SK-N-SH (cell line): Measurements from ENCODE around the gene SGCA. TPM values are rescaled to one million over a fixed set of nuclear protein-coding genes. Genes with fewer than 3 reads are reported as not detected.

ENCODE experiments used
- ELF1 ChIP-seq: IDR thresholded peaks from 2 replicates; pipeline ENCODE4 v1.4.0; 2012
- FOSL2 ChIP-seq: IDR thresholded peaks from 2 replicates; pipeline ENCODE4 v1.4.0; 2012; ENCODE audit warnings: low read depth, mild to moderate bottlenecking, moderate library complexity, borderline replicate concordance
- FOXM1 ChIP-seq: IDR thresholded peaks from 2 replicates; pipeline ENCODE4 v1.4.0; 2012; ENCODE audit warnings: low read depth, mild to moderate bottlenecking
- GATA2 ChIP-seq: sonication (generic); formaldehyde crosslinking; IDR thresholded peaks from 2 replicates; pipeline ENCODE4 v1.5.0; 2020; ENCODE audit warnings: mild to moderate bottlenecking, missing genetic modification reagents
- JUND ChIP-seq: IDR thresholded peaks from 2 replicates; pipeline ENCODE4 v1.4.0; 2012
- MAX ChIP-seq: IDR thresholded peaks from 2 replicates; pipeline ENCODE4 v1.4.0; 2012; ENCODE audit warnings: low read depth
- MEF2A ChIP-seq: IDR thresholded peaks from 2 replicates; pipeline ENCODE4 v1.4.0; 2012; ENCODE audit warnings: low read depth, borderline replicate concordance
- MXI1 ChIP-seq: IDR thresholded peaks from 2 replicates; pipeline ENCODE4 v1.6.1; 2012; ENCODE audit warnings: mild to moderate bottlenecking, low read depth, low read length, improper control_type of control experiment
- NRF1 ChIP-seq: IDR thresholded peaks from 2 replicates; pipeline ENCODE4 v1.6.1; 2012; ENCODE audit warnings: low read depth, mild to moderate bottlenecking, low read length
- POLR2AphosphoS5 ChIP-seq: IDR thresholded peaks from 2 replicates; pipeline ENCODE4 v1.6.1; 2012; ENCODE audit warnings: low read depth, low read length
- RAD21 ChIP-seq: IDR thresholded peaks from 2 replicates; pipeline ENCODE4 v1.6.1; 2012; ENCODE audit warnings: mild to moderate bottlenecking, low read length
- RFX5 ChIP-seq: IDR thresholded peaks from 2 replicates; pipeline ENCODE4 v1.6.1; 2012; ENCODE audit warnings: mild to moderate bottlenecking, improper control_type of control experiment, low read length
- RXRA ChIP-seq: IDR thresholded peaks from 2 replicates; pipeline ENCODE4 v1.4.0; 2012; ENCODE audit warnings: low read depth, mild to moderate bottlenecking, borderline replicate concordance
- SMC3 ChIP-seq: IDR thresholded peaks from 2 replicates; pipeline ENCODE4 v1.6.1; 2012; ENCODE audit warnings: low read depth, low read length, improper control_type of control experiment
- TAF1 ChIP-seq: IDR thresholded peaks from 2 replicates; pipeline ENCODE4 v1.6.1; 2012; ENCODE audit warnings: low read depth, mild to moderate bottlenecking, low read length, moderate library complexity, borderline replicate concordance
- TCF12 ChIP-seq: IDR thresholded peaks from 2 replicates; pipeline ENCODE4 v1.4.0; 2012
- TEAD4 ChIP-seq: IDR thresholded peaks from 2 replicates; pipeline ENCODE4 v1.4.0; 2012; ENCODE audit warnings: mild to moderate bottlenecking, borderline replicate concordance; ENCODE audit not compliant: insufficient read depth
- USF1 ChIP-seq: IDR thresholded peaks from 2 replicates; pipeline ENCODE4 v1.4.0; 2012; ENCODE audit warnings: low read depth, borderline replicate concordance
- USF2 ChIP-seq: fragments of 150-350 bp; IDR thresholded peaks from 2 replicates; pipeline ENCODE4 v1.6.1; 2017; ENCODE audit warnings: antibody characterized with exemption, low read length, low read depth, borderline replicate concordance
- YY1 ChIP-seq: IDR thresholded peaks from 2 replicates; pipeline ENCODE4 v1.4.0; 2012; ENCODE audit warnings: low read depth, mild to moderate bottlenecking
- ZBTB33 ChIP-seq: IDR thresholded peaks from 2 replicates; pipeline ENCODE4 v1.4.0; 2012; ENCODE audit warnings: low read depth, borderline replicate concordance
- polyA plus RNA-seq, 3 experiments: library from polyadenylated mRNA; depleted of rRNA; stranded (reverse); fragments of >200 nt; gene quantifications; 2 replicates each; pipeline ENCODE4 v1.2.3, GENCODE V29; 2012

The SGCA gene
- polyA plus RNA-seq, 1 of the 3 experiments (the other 2 are of a cell fraction), result not detected

GRCh38 chr17:50218771-50219315, 53.0 kb downstream of the SGCA start (continued):
- TF ChIP-seq USF1 (no peak), FOXM1 (0 out of 2 replicates have a peak, but pooled peaks have one; percentile 45), RFX5 (no peak), USF2 (no peak), MAX (peak; percentile 70), GATA2 (no peak), TCF12 (peak; percentile 90), TEAD4 (peak; percentile 95), NRF1 (no peak), ZBTB33 (peak; percentile 31; the same call in 1 of the 2 replicates), ELF1 (no peak; the same call in 1 of the 2 replicates), MEF2A (no peak), SMC3 (no peak), RAD21 (no peak), TAF1 (no peak), YY1 (no peak), JUND (peak; percentile 93), MXI1 (no peak), FOSL2 (peak; percentile 98), RXRA (peak; percentile 90; the same call in 1 of the 2 replicates), POLR2AphosphoS5 (peak; percentile 39; the same call in 1 of the 2 replicates)
